T-helper 9 cell (primary cell): ENCODE measurements around the gene RAD51B.

Experiments
- DNase-seq: peaks from one replicate; pipeline ENCODE4 v3.0.0-alpha.2; 2020

RAD51B gene

DNA sequence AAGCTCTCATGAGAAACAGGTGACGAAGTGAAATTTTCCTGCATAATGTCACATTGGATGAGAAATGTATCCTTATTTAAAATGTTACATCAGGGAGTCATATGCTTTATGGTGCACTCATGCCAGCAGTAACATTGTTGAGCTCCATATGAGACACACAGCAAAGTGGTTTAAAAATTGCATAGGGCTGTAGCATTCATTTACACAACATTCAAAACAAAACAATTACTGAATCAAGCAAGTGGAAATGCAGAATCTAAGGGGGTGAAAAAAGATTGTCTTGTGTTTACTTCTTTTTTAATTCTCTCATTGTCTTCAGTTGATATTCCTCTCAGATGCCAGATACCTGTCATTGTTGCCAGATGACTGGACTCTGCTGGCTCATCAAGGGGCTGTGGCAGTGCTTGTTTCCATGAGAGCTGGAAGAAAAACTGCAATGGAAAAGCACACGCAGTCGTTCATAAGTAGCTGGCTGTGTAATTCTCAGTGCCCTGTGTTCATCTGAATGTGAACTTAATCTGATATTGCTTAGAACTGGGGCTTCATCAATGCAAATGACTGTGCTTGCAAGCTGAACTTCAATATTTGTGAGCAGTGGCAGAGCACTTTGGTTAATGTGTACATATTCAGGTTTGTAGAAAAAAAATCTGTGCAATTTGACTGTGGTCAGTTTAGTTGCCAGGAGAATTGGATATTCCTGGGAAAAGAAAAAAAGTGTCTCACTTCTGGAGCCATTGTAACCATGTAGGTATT lies 305.6 kb downstream of the RAD51B start:
- no peak for DNase-seq

GRCh38 chr14:68127166-68127565 lies 307.6 kb downstream of the RAD51B start:
- DNase-seq, result no peak

DNA sequence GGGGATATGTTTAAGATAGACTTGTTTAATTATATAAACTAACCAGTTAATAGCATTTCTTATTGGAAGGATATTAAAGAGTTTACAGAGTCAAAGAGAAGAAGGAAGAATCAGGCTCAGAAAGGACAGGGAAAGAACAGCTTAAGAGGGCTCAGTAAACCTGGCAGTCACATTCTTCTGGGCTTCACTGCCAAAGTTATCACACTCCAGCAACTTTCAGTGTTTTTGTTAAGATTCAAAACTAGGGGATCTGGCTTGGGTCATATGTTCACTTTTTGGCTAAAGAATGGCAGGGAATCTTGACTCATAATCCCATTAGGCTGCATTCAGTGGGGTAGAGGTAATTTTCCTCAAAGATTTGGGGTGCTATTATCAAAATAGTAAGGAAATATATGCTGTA lies 312.3 kb downstream of the RAD51B start:
- DNase-seq, result no peak

- no peak for DNase-seq
These were observed 313.1 kb downstream of the RAD51B start for GRCh38 chr14:68132563-68133121.

DNA sequence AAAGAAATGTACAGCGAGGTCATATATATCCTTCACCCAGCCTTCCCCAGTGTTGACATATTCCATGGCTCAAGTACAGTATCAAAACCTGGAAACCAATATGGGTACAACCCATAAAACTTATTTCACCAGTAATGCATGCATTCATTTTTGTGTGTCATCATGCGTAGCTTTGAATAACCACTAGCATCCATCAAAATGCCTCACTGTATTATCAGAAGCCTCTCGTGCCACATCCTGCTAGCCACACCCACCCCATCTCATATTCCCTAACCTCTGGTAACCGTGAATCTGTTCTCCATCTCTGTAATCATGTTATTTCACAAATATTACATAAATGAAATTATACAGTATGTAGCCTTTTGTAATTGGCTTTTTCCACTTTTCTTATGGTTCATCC lies 314.3 kb downstream of the RAD51B start:
- DNase-seq, result no peak

DNA sequence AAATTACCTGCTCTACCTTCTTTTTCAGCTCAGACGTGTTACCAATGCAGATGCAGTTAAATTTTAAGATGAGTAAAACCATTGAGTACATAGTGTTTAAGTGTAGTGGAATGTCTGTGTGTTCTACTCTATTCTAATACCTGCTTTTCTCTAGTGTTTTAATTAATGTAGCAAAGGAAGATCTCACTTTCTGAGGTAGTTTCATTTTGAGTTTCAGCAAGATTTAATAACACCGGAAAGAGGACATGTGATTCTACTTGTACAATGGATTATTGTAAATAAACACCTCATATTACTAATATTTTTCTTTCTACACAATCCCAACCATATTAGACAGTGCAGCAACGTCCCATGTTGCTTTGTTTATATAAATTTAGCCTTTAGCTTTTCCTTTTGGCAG lies 315.4 kb downstream of the RAD51B start:
- no peak for DNase-seq

DNA sequence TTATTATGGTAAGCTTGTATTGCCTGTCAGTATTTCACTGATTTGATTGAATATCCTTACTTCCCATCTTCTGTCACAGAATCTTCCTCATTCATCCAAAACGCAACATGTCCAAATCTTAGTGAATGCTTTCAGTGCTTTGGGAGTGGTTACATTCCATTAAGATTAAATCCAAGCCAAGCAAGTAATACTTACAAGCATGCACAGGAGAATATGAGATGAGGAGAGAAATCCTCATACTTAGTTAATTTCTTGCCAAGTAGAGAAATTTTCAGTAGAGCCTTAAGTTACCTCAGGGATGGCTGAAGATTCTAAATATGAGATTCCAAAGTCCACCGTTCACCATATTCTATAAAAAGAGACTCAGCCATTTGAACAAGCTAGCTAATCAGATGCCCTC lies 316.0 kb downstream of the RAD51B start:
- no peak for DNase-seq

DNA sequence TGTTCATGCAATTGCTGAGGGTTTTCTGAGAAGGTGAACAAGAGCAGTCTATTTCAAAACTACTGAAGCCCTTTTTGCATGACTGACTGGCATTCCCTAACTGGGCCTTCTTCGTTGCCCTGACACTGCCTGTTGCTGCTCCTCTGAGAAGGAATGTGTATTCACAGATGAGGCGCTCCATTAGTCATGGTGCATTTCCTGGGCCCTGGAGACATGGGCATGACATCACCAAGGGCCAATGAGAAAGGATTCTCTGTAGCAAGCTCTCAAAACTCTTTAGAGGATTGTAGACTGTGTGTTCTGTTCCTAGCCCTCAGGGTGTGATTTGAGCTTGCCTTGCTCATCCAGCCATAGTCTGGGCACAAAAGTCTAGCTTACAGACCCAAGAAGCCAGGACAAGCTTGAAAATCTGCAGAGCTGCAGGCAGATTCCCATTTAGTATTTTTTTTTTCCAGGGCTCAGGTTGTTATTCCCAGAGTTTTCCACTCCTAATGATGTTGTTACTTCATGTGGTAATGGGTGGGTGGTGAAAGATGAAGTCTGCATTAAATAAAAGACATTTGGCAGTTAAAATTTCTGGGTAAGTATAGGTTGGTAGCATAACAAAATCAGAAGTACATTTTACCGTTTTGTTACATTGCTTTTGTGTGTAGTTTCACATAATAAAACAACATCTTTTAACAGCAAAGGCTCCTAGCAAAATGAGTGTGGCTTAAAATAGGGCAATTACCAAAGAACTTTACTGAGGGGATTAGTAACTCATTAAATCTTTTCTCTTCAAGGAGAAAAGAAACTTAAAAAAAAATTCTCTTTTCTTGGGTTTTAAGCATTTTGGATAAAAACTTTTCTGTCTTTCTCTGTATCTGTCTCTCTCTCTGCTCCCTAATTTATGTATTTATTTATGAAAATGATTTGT lies 318.4 kb downstream of the RAD51B start:
- DNase-seq, result no peak

DNA sequence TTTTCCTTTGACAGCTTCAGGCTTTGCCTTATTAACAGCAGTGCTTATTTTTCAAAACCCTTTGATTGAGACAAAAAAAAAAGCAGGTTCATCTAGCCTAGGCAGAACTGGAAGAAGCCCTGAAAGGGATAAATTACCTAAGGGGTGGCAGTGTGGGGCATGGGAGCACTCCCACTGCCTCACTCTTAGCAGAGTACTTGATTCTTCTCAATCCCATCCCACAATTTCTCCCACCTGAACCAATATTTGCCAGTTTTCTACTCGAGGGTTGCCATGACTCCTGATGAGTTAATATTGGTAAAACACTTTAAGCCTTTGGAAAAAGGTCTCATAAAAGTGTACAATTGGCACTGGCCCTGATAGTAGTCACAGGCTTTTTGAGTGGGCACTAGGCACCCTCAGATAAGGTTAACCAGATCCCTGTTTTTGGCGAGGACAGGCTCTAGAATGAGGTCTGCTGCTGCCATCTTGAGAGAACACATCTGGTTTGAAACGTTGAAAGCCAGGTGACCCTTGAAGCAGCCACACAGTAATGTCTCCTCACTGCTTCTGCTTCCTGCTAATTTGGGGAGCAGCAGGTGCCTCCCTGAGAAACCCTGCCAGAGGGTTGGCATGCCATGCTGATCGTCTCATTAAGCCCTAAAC lies 320.0 kb downstream of the RAD51B start:
- DNase-seq, result no peak

- DNase-seq, result no peak
These were observed 320.6 kb downstream of the RAD51B start for GRCh38 chr14:68140076-68140741.

DNA sequence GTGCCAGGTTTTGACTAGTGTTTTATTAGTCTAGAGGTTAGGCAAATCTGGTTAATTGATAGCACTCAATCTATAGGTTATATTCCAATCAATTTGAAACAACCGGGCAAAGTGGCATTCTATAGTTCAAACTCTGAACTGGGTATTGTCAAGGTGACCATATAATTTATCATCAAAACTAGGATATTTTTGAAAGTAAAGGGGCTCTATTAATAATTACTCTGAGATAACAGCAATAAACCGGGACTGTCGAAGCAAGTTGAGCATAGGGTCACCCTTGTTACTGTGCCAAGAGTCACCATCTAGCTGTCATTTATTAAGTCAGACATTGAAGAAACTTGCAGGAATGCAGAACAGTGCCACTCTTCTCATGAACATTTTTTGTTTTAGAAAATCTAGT lies 321.2 kb downstream of the RAD51B start:
- no peak for DNase-seq

- DNase-seq, result no peak
These were observed 321.9 kb downstream of the RAD51B start for GRCh38 chr14:68141281-68142088.

DNA sequence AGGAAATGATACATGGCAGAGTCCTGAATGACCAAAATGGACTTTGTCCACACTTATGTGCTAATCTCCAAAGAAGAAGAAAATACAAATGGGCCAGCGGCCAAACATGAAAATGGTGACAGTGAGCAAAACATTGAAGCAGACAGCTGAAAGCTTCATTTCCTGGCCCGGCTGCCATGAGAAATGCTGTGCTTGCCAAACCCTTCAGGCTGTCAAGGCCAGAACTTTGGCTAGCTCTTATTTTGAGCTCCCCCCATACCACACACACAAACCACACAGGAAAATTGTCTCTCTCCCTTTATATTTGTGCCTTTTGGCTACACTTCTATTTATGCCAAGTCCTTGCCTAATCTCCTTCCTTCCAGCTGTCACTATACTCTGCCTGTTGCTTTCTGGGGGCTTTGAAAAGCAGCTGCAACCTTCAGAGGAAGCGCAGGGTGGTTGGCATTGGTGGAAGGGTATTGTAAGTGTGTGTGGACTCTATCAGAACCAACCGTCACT lies 323.8 kb downstream of the RAD51B start:
- DNase-seq, result no peak

DNA sequence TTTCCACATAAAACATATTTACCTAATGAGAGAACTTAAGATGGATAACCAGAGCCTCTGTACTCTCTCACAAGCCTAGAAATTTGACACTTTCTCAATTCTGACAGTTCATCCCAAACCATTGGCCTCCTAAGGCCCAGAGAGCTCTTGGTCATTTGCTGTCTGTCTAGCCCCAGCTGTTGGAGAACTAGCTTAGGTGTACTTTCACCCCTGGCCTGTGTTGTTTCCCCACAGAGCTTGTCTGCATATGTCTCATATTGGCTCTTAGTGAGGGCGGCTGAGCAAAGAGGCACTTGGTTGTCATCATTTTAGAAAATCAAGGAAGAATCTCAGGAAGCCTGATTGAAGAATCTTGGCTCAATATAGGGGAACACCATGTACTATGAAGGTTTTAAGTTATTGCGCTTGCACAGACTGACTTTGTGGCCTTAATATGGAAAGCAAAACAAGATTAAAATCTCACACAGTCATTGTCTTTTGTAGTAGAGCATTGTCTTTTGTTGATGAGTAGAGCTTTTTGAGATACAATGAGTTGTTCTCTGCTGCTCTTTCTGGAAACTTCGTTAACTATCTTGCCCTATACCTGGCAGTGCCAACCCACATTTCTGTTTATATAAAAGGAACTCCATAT lies 324.6 kb downstream of the RAD51B start:
- DNase-seq, result no peak

DNA sequence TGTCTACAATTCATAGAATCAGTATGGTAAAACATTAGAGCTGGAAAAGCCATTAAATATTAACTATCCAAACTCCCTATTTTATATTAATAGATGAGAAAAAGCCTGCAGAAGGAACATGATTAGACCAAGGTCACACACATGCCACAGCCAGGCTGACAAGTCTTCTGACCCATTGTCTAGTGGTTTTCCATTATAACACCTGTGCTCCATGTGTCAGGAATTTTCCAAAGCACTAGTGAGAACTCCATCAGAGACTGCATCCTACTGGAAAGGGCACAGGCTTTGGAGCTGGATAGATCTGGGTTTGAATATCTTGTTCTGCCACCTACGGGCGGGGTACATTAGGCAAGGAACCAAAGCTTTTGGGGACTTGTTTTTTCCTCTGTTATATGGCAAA lies 325.5 kb downstream of the RAD51B start:
- DNase-seq, result no peak

DNA sequence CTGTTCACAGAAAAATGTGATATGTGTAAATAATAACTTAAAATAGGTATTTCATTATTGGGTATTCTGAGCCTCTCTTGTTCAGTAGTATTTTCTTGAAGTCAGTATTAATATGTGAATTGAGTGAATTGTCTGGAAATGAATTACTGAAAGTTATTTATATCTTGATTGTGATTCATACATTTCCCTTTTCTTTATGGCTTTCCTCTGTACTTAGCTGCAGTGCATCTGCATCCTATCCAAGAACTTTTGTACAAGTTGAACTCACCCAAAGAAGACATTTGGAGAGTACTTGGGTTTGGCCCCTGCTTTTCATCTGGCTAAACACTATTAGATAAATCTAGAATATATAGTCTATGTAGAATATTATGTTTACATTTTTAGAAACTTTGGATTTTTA lies 326.0 kb downstream of the RAD51B start:
- no peak for DNase-seq

- no peak for DNase-seq
These were observed 327.2 kb downstream of the RAD51B start for GRCh38 chr14:68146818-68147217.

DNA sequence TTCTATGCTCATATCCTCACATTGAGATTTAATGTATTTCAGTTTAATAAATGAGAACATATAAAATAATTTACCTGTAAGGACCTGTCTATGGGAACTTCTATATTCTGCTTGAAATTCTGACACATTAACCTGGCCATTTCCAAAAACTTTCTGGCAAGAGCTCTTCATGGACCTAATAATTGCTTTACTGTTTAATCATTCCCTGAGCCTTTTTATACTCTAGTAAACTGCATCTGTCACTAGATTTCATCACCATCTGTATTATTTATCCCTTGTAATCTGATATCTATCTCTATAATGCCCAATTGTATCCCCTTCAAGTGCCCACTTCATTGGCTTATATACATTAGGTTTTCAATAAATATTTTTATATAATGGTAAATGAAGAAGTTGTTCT lies 327.7 kb downstream of the RAD51B start:
- no peak for DNase-seq

GRCh38 chr14:68148276-68148675 lies 328.7 kb downstream of the RAD51B start:
- no peak for DNase-seq

DNA sequence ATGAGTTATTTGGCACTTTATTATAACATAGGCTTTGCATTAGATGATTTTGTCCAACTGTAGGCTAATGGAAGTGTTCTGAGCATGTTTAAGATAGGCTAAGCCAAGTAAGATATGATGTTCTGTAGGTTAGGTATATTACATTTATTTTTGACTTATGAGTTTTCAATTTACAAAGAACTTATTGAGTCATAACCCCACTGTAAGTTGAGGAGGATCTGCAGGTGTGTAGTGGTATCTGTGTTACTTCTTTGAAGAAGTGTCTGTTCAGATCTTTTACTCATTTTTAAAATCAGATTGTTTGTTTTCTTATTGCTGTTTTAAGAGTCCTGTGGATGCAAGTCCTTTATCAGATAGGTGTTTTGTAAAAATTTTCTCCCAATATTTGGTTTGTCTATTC lies 329.2 kb downstream of the RAD51B start:
- no peak for DNase-seq

- DNase-seq, result no peak
These were observed 333.7 kb downstream of the RAD51B start for GRCh38 chr14:68153275-68153674.
